HepG2 (cell line): ENCODE measurements around the gene PCGF3. TPM values are rescaled to one million over a fixed set of nuclear protein-coding genes. Genes with fewer than 3 reads are reported as not detected.

ENCODE experiments used
- BRD4 ChIP-seq: sonication (generic); formaldehyde crosslinking; IDR thresholded peaks from 2 replicates; pipeline ENCODE4 v1.4.0; 2020; ENCODE audit warnings: missing genetic modification reagents
- CTCF ChIP-seq: sonication (generic); formaldehyde crosslinking; IDR thresholded peaks from 2 replicates; pipeline ENCODE4 v1.5.0; 2020; ENCODE audit warnings: mild to moderate bottlenecking, missing genetic modification reagents, moderate library complexity
- ELF3 ChIP-seq: IDR thresholded peaks from 2 replicates; pipeline ENCODE4 v1.6.1; 2016; ENCODE audit warnings: missing genetic modification reagents, missing compliant biosample characterization
- FLYWCH1 ChIP-seq: sonication (generic); formaldehyde crosslinking; IDR thresholded peaks from 2 replicates; pipeline ENCODE4 v1.8.1; 2023; ENCODE audit warnings: mild to moderate bottlenecking, missing genetic modification reagents
- GLMP ChIP-seq: sonication (generic); formaldehyde crosslinking; IDR thresholded peaks from 2 replicates; pipeline ENCODE4 v1.9.0; 2021; ENCODE audit warnings: missing genetic modification reagents, mild to moderate bottlenecking, borderline replicate concordance
- HBP1 ChIP-seq: IDR thresholded peaks from 2 replicates; pipeline ENCODE4 v1.6.1; 2016; ENCODE audit warnings: low read depth, control low read depth
- HHEX ChIP-seq: IDR thresholded peaks from 2 replicates; pipeline ENCODE4 v1.6.1; 2016; ENCODE audit warnings: control low read depth
- MTF2 ChIP-seq: sonication (generic); formaldehyde crosslinking; IDR thresholded peaks from 2 replicates; pipeline ENCODE4 v1.5.0; 2020; ENCODE audit warnings: missing genetic modification reagents, borderline replicate concordance
- MYPOP ChIP-seq: sonication (generic); formaldehyde crosslinking; IDR thresholded peaks from 2 replicates; pipeline ENCODE4 v1.8.1; 2023; ENCODE audit warnings: mild to moderate bottlenecking, moderate library complexity, missing genetic modification reagents
- NFYC ChIP-seq: IDR thresholded peaks from 2 replicates; pipeline ENCODE4 v1.6.1; 2016; ENCODE audit warnings: missing genetic modification reagents, missing compliant biosample characterization
- PAX8 ChIP-seq: sonication (generic); formaldehyde crosslinking; IDR thresholded peaks from 2 replicates; pipeline ENCODE4 v1.8.0; 2022; ENCODE audit warnings: mild to moderate bottlenecking, missing genetic modification reagents, borderline replicate concordance
- PBX2 ChIP-seq: IDR thresholded peaks from 2 replicates; pipeline ENCODE4 v1.6.1; 2016; ENCODE audit warnings: control low read depth
- SMAD1 ChIP-seq: sonication (generic); formaldehyde crosslinking; IDR thresholded peaks from 2 replicates; pipeline ENCODE4 v1.4.0; 2020; ENCODE audit warnings: missing genetic modification reagents, low read depth, mild to moderate bottlenecking, borderline replicate concordance
- ZFX ChIP-seq: sonication (generic); formaldehyde crosslinking; IDR thresholded peaks from 2 replicates; pipeline ENCODE4 v1.4.0; 2020; ENCODE audit warnings: mild to moderate bottlenecking, low read depth, missing genetic modification reagents, moderate library complexity
- ZGPAT ChIP-seq: IDR thresholded peaks from 2 replicates; pipeline ENCODE4 v1.6.1; 2016; ENCODE audit warnings: mild to moderate bottlenecking
- ZNF572 ChIP-seq: sonication (generic); formaldehyde crosslinking; IDR thresholded peaks from 2 replicates; pipeline ENCODE4 v1.5.1; 2020; ENCODE audit warnings: mild to moderate bottlenecking, missing genetic modification reagents
- ZNF580 ChIP-seq: IDR thresholded peaks from 2 replicates; pipeline ENCODE4 v1.6.1; 2016; ENCODE audit warnings: low read depth, borderline replicate concordance
- ZSCAN31 ChIP-seq: sonication (generic); formaldehyde crosslinking; IDR thresholded peaks from 2 replicates; pipeline ENCODE4 v1.5.0; 2020; ENCODE audit warnings: low read depth, mild to moderate bottlenecking, missing genetic modification reagents
- polyA plus RNA-seq, 8 experiments: library from polyadenylated mRNA; depleted of rRNA in 3 of 8; stranded (reverse) in 7 of 8; unstranded in 1 of 8; fragments of >200 nt; fragmentation: Illumina TruSeq in 4 of 8; extraction: Trizol in 4 of 8; gene quantifications; 2 replicates each; pipeline versions ENCODE4 v1.2.1 to v1.2.3, GENCODE V29; 2011 to 2016; ENCODE audit warnings: low read depth in 4 of 8, missing spikeins in 1 of 8, mixed read lengths in 1 of 8; ENCODE audit not compliant: insufficient read depth in 1 of 8
- total RNA-seq, 5 experiments: library from RNA; depleted of rRNA; stranded (reverse); fragments of >200 nt; fragmentation: Illumina TruSeq; extraction: Trizol; gene quantifications; 2 replicates each; pipeline ENCODE4 v1.2.3, GENCODE V29; 2016; ENCODE audit warnings: low read depth in 1 of 5

Gene PCGF3
- total and polyA plus RNA-seq, 2 of the 13 experiments (the other 11 are each of a cell fraction or from before 2014, with no cell fraction given): 28.6 to 66.2 TPM

GRCh38 chr4:705278-706082 lies at the start of gene PCGF3 (continued):
- TF ChIP-seq FLYWCH1 (CRISPR knock-in tag) (0 out of 2 replicates have a peak, but pooled peaks have one; percentile 58), ZNF580 (CRISPR knock-in tag) (no peak), PBX2 (CRISPR knock-in tag) (0 out of 2 replicates have a peak, but pooled peaks have one; percentile 37), HBP1 (peak; percentile 18; the same call in 1 of the 2 replicates), ZGPAT (CRISPR knock-in tag) (peak; percentile 40; the same call in 1 of the 2 replicates), CTCF (CRISPR knock-in tag) (peak; percentile 7; the same call in 1 of the 2 replicates), BRD4 (CRISPR knock-in tag) (peak; percentile 31; the same call in 1 of the 2 replicates), SMAD1 (CRISPR knock-in tag) (no peak), HHEX (CRISPR knock-in tag) (no peak), ELF3 (CRISPR knock-in tag) (no peak), ZSCAN31 (CRISPR knock-in tag) (0 out of 2 replicates have a peak, but pooled peaks have one; percentile 36), PAX8 (CRISPR knock-in tag) (no peak), ZFX (CRISPR knock-in tag) (peak; percentile 95), MYPOP (CRISPR knock-in tag) (peak; percentile 62; the same call in 1 of the 2 replicates), ZNF572 (no peak), NFYC (CRISPR knock-in tag) (no peak), GLMP (no peak), MTF2 (CRISPR knock-in tag) (peak; percentile 49; the same call in 1 of the 2 replicates)
